Measurements from ENCODE around the gene ZNF844.
"Not testable (repeated sequence)": the region's sequence is repeated elsewhere in the genome, so short reads cannot be mapped to it uniquely, and the experiment has no call there.

Gene ZNF844

GRCh38 chr19:12092956-12093355 is 28.4 kb downstream of the ZNF844 start:
- DNase-seq = no peak

GRCh38 chr19:12093777-12094176 is 29.2 kb downstream of the ZNF844 start:
- no peak for DNase-seq

GRCh38 chr19:12095111-12095790 is 30.7 kb downstream of the ZNF844 start:
- no peak for DNase-seq

- no peak for DNase-seq
Observed at GRCh38 chr19:12098040-12098439, 33.5 kb downstream of the ZNF844 start.

- DNase-seq = not testable (repeated sequence)
Observed at GRCh38 chr19:12103909-12104308, 39.4 kb downstream of the ZNF844 start.

- DNase-seq = no peak
Observed at GRCh38 chr19:12111176-12111575, 46.6 kb downstream of the ZNF844 start.

GRCh38 chr19:12111943-12112637 is 47.6 kb downstream of the ZNF844 start:
- DNase-seq = no peak

- DNase-seq = no peak
Observed at GRCh38 chr19:12112701-12113100, 48.2 kb downstream of the ZNF844 start.

- no peak for DNase-seq
Observed at GRCh38 chr19:12113121-12113520, 48.6 kb downstream of the ZNF844 start.

GRCh38 chr19:12117201-12117970 is 52.9 kb downstream of the ZNF844 start:
- no peak for DNase-seq

- no peak for DNase-seq
Observed at GRCh38 chr19:12126707-12127106, 62.2 kb downstream of the ZNF844 start.
